Esophagus squamous epithelium (tissue), 4 donors: ENCODE results near the gene SKA3.

Experiments
- POLR2A ChIP-seq, 4 donors: fragments of 450-650 bp; IDR thresholded peaks; one replicate each; pipeline ENCODE4 v1.6.1; 2017; ENCODE audit warnings: antibody characterized with exemption in 4 of 4, mild to moderate bottlenecking in 4 of 4, moderate library complexity in 3 of 4
- TF ChIP-seq, protein P1 (sequence below), 6 experiments: fragments of 450-650 bp in 4 of 6; fragments of 200-600 bp in 2 of 6; sonication (generic) in 2 of 6; IDR thresholded peaks; one replicate each; pipeline ENCODE4 v1.5.1; 2016 to 2019; ENCODE audit warnings: antibody characterized with exemption in 6 of 6, mild to moderate bottlenecking in 4 of 6, moderate library complexity in 4 of 6

DNA sequence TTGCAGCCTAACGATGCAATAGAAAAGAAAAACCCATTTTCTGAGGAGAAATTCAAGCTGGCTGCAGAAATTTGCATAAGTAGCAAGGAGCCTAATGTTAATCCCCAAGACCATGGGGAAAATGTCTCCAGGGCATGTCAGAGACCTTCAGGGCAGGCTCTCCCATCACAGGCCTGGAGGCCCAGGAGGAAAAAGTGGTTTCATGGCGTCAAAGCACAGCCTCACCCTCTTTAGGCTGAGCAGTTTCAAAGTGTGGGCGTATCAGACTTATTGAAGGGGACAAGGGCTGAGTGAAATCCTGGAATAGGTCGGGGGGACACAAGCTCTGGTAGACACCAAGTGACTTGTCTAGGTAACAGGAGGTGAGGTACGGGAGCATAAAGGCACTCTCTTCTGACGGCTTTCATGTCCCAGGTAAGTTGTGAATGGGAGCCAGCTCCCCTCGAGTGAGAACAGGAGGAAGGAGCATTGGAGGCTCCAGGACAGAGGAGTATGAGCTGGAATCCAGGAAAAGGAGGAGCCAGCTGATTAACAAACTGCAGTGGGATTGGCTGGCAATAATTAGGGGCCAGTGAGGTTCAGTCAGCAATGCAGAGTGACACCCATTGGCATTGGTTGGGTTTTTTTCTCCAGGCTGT is 35.9 kb upstream of the SKA3 start:
- TF ChIP-seq, protein P1, sequence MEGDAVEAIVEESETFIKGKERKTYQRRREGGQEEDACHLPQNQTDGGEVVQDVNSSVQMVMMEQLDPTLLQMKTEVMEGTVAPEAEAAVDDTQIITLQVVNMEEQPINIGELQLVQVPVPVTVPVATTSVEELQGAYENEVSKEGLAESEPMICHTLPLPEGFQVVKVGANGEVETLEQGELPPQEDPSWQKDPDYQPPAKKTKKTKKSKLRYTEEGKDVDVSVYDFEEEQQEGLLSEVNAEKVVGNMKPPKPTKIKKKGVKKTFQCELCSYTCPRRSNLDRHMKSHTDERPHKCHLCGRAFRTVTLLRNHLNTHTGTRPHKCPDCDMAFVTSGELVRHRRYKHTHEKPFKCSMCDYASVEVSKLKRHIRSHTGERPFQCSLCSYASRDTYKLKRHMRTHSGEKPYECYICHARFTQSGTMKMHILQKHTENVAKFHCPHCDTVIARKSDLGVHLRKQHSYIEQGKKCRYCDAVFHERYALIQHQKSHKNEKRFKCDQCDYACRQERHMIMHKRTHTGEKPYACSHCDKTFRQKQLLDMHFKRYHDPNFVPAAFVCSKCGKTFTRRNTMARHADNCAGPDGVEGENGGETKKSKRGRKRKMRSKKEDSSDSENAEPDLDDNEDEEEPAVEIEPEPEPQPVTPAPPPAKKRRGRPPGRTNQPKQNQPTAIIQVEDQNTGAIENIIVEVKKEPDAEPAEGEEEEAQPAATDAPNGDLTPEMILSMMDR (IDR thresholded peaks at IDR 0.05), result no peak
- no peak for TF ChIP-seq POLR2A (IDR thresholded peaks at IDR 0.05)
